C4-2B (cell line): ENCODE data around the gene FRMD4A.

ENCODE experiments used
- CTCF ChIP-seq: fragments of 450-650 bp; conservative IDR thresholded peaks from 2 replicates; pipeline ENCODE4 v1.5.1; 2017; ENCODE audit warnings: mild to moderate bottlenecking
- ZFX ChIP-seq: fragments of 450-650 bp; IDR thresholded peaks from 2 replicates; pipeline ENCODE4 v1.6.1; 2017

GRCh38 chr10:13869295-13869664, 461.4 kb downstream of the FRMD4A start:
- no peak for TF ChIP-seq CTCF
- no peak for TF ChIP-seq ZFX
